Measurements from ENCODE around the gene OR2M4. TPM values are rescaled to one million over a fixed set of nuclear protein-coding genes. Genes with fewer than 3 reads are reported as not detected.
"Not testable (repeated sequence)": the region's sequence is repeated elsewhere in the genome, so short reads cannot be mapped to it uniquely, and the experiment has no call there.

Gene OR2M4
- under 1 TPM in 3 of 4 donors, not detected in 1; 0.04 to 0.12 (median 0.05) TPM for polyA plus RNA-seq (ENCODE audit: insufficient read length in 4 of 4)

GRCh38 chr1:248231117-248231516 lies at the start of gene OR2M4:
TSS of gene OR2M4 (plus strand) at chr1:248231417. CDS start at chr1:248238929, 7,512 bp downstream.
- DNase-seq (ENCODE audit: low read depth in 4 of 4, low spot score in 2 of 4), result no peak

GRCh38 chr1:248183996-248184395 lies 47.2 kb upstream of the OR2M4 start:
- DNase-seq (ENCODE audit: low read depth in 4 of 4, low spot score in 2 of 4), result no peak

- no peak for DNase-seq (ENCODE audit: low read depth in 4 of 4, low spot score in 2 of 4)
Measured at GRCh38 chr1:248187363-248187762, 43.9 kb upstream of the OR2M4 start.

GRCh38 chr1:248189026-248189425 lies 42.2 kb upstream of the OR2M4 start:
- DNase-seq (ENCODE audit: low read depth in 4 of 4, low spot score in 2 of 4), result peak in 2 of 4 donors; percentile 11 to 13

- DNase-seq (ENCODE audit: low read depth in 4 of 4, low spot score in 2 of 4), result no peak
Measured at GRCh38 chr1:248194117-248194516, 37.1 kb upstream of the OR2M4 start.

GRCh38 chr1:248196965-248197364 lies 34.3 kb upstream of the OR2M4 start, which contains the start of gene OR2M3:
TSS of gene OR2M3 (plus strand) at chr1:248197265. CDS start at chr1:248203068, 5,803 bp downstream.
- no peak for DNase-seq (ENCODE audit: low read depth in 4 of 4, low spot score in 2 of 4)

- DNase-seq (ENCODE audit: low read depth in 4 of 4, low spot score in 2 of 4), result no peak
Measured at GRCh38 chr1:248215880-248216279, 15.3 kb upstream of the OR2M4 start.

GRCh38 chr1:248225537-248225936 lies 5.7 kb upstream of the OR2M4 start:
- DNase-seq (ENCODE audit: low read depth in 4 of 4, low spot score in 2 of 4), result no peak

GRCh38 chr1:248229360-248229908 lies 1.8 kb upstream of the OR2M4 start:
- no peak for DNase-seq (ENCODE audit: low read depth in 4 of 4, low spot score in 2 of 4)

GRCh38 chr1:248239478-248239877 lies 8.3 kb downstream of the OR2M4 start:
- no peak for DNase-seq (ENCODE audit: low read depth in 4 of 4, low spot score in 2 of 4)

- DNase-seq (ENCODE audit: low read depth in 4 of 4, low spot score in 2 of 4), result peak in 2 of 4 donors; percentile 3
Measured at GRCh38 chr1:248243204-248243603, 12.0 kb downstream of the OR2M4 start.

- DNase-seq (ENCODE audit: low read depth in 4 of 4, low spot score in 2 of 4), result not testable (repeated sequence)
Measured at GRCh38 chr1:248259309-248259708, 28.1 kb downstream of the OR2M4 start.

GRCh38 chr1:248268178-248268577 lies 37.0 kb downstream of the OR2M4 start:
- DNase-seq (ENCODE audit: low read depth in 4 of 4, low spot score in 2 of 4), result no peak

- not testable (repeated sequence) for DNase-seq (ENCODE audit: low read depth in 4 of 4, low spot score in 2 of 4)
Measured at GRCh38 chr1:248273225-248273624, 42.0 kb downstream of the OR2M4 start.

GRCh38 chr1:248277876-248278275 lies 46.7 kb downstream of the OR2M4 start, which contains the start of gene OR2T33:
TSS of gene OR2T33 (minus strand) at chr1:248277976. CDS start at chr1:248273814, 4,162 bp downstream.
- no peak for DNase-seq (ENCODE audit: low read depth in 4 of 4, low spot score in 2 of 4)

- no peak for DNase-seq (ENCODE audit: low read depth in 4 of 4, low spot score in 2 of 4)
Measured at GRCh38 chr1:248288391-248288790, 57.2 kb downstream of the OR2M4 start.

Other genes starting within 250 kb of the OR2M4 start
- not detected for gene OR2L5, start 217.8 kb upstream of the OR2M4 start, polyA plus RNA-seq (ENCODE audit: insufficient read length in 4 of 4)
- gene OR2L2, start 201.3 kb upstream of the OR2M4 start, polyA plus RNA-seq (ENCODE audit: insufficient read length in 4 of 4), result under 1 TPM; 0.05 to 0.14 (median 0.08) TPM
- not detected for gene OR2L3, start 184.6 kb upstream of the OR2M4 start, polyA plus RNA-seq (ENCODE audit: insufficient read length in 4 of 4)
- under 1 TPM in 1 of 4 donors, not detected in 3; 0.10 TPM for gene OR2L13, start 136.2 kb upstream of the OR2M4 start, polyA plus RNA-seq (ENCODE audit: insufficient read length in 4 of 4)
- not detected for gene OR2M5, start 86.3 kb upstream of the OR2M4 start, polyA plus RNA-seq (ENCODE audit: insufficient read length in 4 of 4)
- gene OR2M2, start 56.6 kb upstream of the OR2M4 start, polyA plus RNA-seq (ENCODE audit: insufficient read length in 4 of 4), result not detected
- gene OR2M3, start 34.2 kb upstream of the OR2M4 start, polyA plus RNA-seq (ENCODE audit: insufficient read length in 4 of 4), result under 1 TPM in 3 of 4 donors, not detected in 1; 0.02 to 0.08 (median 0.03) TPM
- not detected for gene OR2T33, start 46.6 kb downstream of the OR2M4 start, polyA plus RNA-seq (ENCODE audit: insufficient read length in 4 of 4)
- under 1 TPM in 2 of 4 donors, not detected in 2; 0.04 to 0.13 TPM for gene OR2T12, start 72.0 kb downstream of the OR2M4 start, polyA plus RNA-seq (ENCODE audit: insufficient read length in 4 of 4)
- not detected for gene OR2M7, start 93.2 kb downstream of the OR2M4 start, polyA plus RNA-seq (ENCODE audit: insufficient read length in 4 of 4)
- gene OR14C36, start 117.4 kb downstream of the OR2M4 start, polyA plus RNA-seq (ENCODE audit: insufficient read length in 4 of 4), result not detected
- gene OR2T4, start 130.2 kb downstream of the OR2M4 start, polyA plus RNA-seq (ENCODE audit: insufficient read length in 4 of 4), result not detected
- gene OR2T6, start 144.3 kb downstream of the OR2M4 start, polyA plus RNA-seq (ENCODE audit: insufficient read length in 4 of 4), result under 1 TPM in 2 of 4 donors, not detected in 2; 0.08 to 0.21 TPM
- gene OR2T1, start 171.6 kb downstream of the OR2M4 start, polyA plus RNA-seq (ENCODE audit: insufficient read length in 4 of 4), result not detected
- gene OR2T2, start 214.2 kb downstream of the OR2M4 start, polyA plus RNA-seq (ENCODE audit: insufficient read length in 4 of 4), result not detected
- not detected for gene OR2T3, start 241.9 kb downstream of the OR2M4 start, polyA plus RNA-seq (ENCODE audit: insufficient read length in 4 of 4)